ENCODE data around the gene NEMP1. TPM values are rescaled to one million over a fixed set of nuclear protein-coding genes. Genes with fewer than 3 reads are reported as not detected.

Gene NEMP1
- total and polyA plus RNA-seq, 2 of the 8 experiments (the other 6 are each of a cell fraction or from before 2014, with no cell fraction given) = 30.1 to 43.2 TPM

DNA sequence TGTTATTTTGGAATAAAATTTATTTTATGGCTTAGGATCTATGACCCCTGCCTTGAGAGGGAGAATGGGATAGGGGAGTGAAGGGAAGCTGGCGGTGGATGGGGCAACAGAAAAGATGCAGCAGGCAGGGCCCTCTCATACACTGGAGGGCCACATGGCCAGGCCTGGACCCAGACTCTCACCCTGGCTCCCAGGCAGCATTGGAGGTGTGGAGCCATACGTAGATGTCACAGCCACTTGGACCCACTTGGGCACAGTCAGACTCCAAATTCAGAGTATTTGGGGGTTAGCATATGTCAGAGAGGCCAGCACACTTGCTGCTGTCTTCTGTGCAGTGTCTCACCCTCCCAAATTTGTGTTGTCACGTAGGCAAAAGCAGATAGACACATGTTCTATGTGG, 16.8 kb upstream of the NEMP1 start:
- H3K56ac ChIP-seq (replicated peaks; ENCODE audit: insufficient read length, low read depth, low read length) = no peak overlapping the region
- DNase-seq (ENCODE audit: low read depth in 1 of 2, low spot score in 2 of 2) (no peak), FAIRE-seq (no peak)
- peaks cover 9 to 32% (median 18%) of the 10 kb centered on the region in 4 experiments for H3K36me3 ChIP-seq (ENCODE audit: control insufficient read depth in 2 of 4, insufficient read depth in 4 of 4, low read length in 3 of 4)
- H2BK15ac ChIP-seq (ENCODE audit: low read length) = no peak overlapping the region
- H4K20me1 ChIP-seq (replicated peaks in 1 of 2; ENCODE audit: control insufficient read depth in 1 of 2, insufficient read depth in 2 of 2, low read length in 2 of 2) = peaks cover 4 to 8% of the 10 kb centered on the region in 2 experiments
- no peak overlapping the region for H3K14ac ChIP-seq (ENCODE audit: insufficient read length)
- no peak overlapping the region for H4K8ac ChIP-seq (ENCODE audit: extremely low read depth, insufficient read depth, low read length)
- TF ChIP-seq POLR2AphosphoS5 (IDR thresholded peaks at IDR 0.05; ENCODE audit: low read depth, low read length) (peak; percentile 22; the same call in 1 of the 2 replicates), MAFK (IDR thresholded peaks at IDR 0.05; ENCODE audit: low read depth, low read length) (no peak), SP4 (IDR thresholded peaks at IDR 0.05; ENCODE audit: low read length) (no peak)
- H4K5ac ChIP-seq (ENCODE audit: insufficient read length, low read depth, low read length) = no peak overlapping the region
- H2BK120ac ChIP-seq (replicated peaks; ENCODE audit: low read depth, low read length) = no peak overlapping the region
- no peak overlapping the region for H3K23ac ChIP-seq (ENCODE audit: insufficient read length)
- H3K23me2 ChIP-seq (ENCODE audit: low read depth, low read length) = no peaks in the 10 kb centered on the region
- peaks cover 0 to 24% (median 19%) of the 10 kb centered on the region in 4 experiments; a peak in 6 of 7 replicates for H3K4me1 ChIP-seq (replicated peaks in 1 of 4; ENCODE audit: control insufficient read depth in 3 of 4, insufficient read depth in 4 of 4, low read length in 3 of 4)
- H3K27me3 ChIP-seq (replicated peaks in 1 of 4; ENCODE audit: control insufficient read depth in 3 of 4, extremely low read depth in 1 of 4, insufficient read depth in 3 of 4, low read length in 3 of 4) = no peaks in the 10 kb centered on the region
- H4K91ac ChIP-seq (replicated peaks; ENCODE audit: insufficient read length, low read length) = no peak overlapping the region
- H3K9ac ChIP-seq (replicated peaks in 1 of 4; ENCODE audit: extremely low read depth in 1 of 4, low read depth in 3 of 4, low read length in 3 of 4) = no peak overlapping the region; a peak in 1 of 7 replicates
- H3K18ac ChIP-seq (ENCODE audit: extremely low read depth, low read length) = no peak overlapping the region
- no peak overlapping the region for H2BK5ac ChIP-seq (ENCODE audit: low read depth, low read length)
- H3K4me2 ChIP-seq (ENCODE audit: insufficient read depth in 1 of 2, low read depth in 2 of 2, low read length in 2 of 2) = no peak overlapping the region
- ChIA-PET CTCF (ENCODE audit: partially characterized antibody) (interaction anchor here (0.8 to 14.0 kb wide), 8 partner anchors 11 to 94 kb away, joined by 3 to 325 read pairs (median 5); partner anchors contain the start of gene STAT6), POLR2A (ENCODE audit: partially characterized antibody) (interaction anchor here (0.6 to 16.5 kb wide), 8 partner anchors 7 to 413 kb away, joined by 3 to 352 read pairs (median 8); partner anchors contain the start of genes LRP1, NAB2, NEMP1 and SHMT2)
- H3K79me2 ChIP-seq (ENCODE audit: control insufficient read depth in 1 of 2, insufficient read depth in 2 of 2, low read length in 2 of 2) = peaks cover 0 to 9% of the 10 kb centered on the region in 2 experiments; a peak in 1 of 4 replicates
- no peak overlapping the region for H3K4me3 ChIP-seq (ENCODE audit: extremely low read depth in 1 of 4, insufficient read depth in 2 of 4, low read depth in 3 of 4, low read length in 4 of 4)
- 92% methylated on average over 3 of the region's 3 CpGs; no CpG with 5 or more reads in 1 of the 2 experiments for WGBS, 2 experiments (ENCODE audit: extremely low coverage in 1 of 2, insufficient coverage in 1 of 2, insufficient read length in 1 of 2, insufficient replicate concordance in 2 of 2, low coverage in 1 of 2, low lambda C conversion rate in 2 of 2, missing lambda C conversion rate in 1 of 2)
- H3K27ac ChIP-seq (ENCODE audit: low read depth, low read length) = no peak overlapping the region
- H3K4ac ChIP-seq (replicated peaks; ENCODE audit: insufficient read length, low read depth, low read length) = no peak overlapping the region
- no peak overlapping the region for H2AFZ ChIP-seq (ENCODE audit: low read length)
- no peaks in the 10 kb centered on the region for H3K9me3 ChIP-seq (ENCODE audit: insufficient read depth in 2 of 2, low read depth in 1 of 2, low read length in 1 of 2)
- no peak overlapping the region for H2BK20ac ChIP-seq (ENCODE audit: low read length)
- H2BK12ac ChIP-seq (ENCODE audit: low read depth, low read length) = no peak overlapping the region
- H3K79me1 ChIP-seq (ENCODE audit: low read depth, low read length) = peaks cover 3% of the 10 kb centered on the region
- no peak overlapping the region for H2AK5ac ChIP-seq (ENCODE audit: low read depth, low read length)
